22Rv1 (cell line): ENCODE results near the gene SUCO.

Experiments used
- H3K27ac ChIP-seq: fragments of 450-650 bp; 2 replicates; pipeline ENCODE4 v1.5.1; 2017
- CTCF ChIP-seq: fragments of 450-650 bp; IDR thresholded peaks from 2 replicates; pipeline ENCODE4 v1.5.1; 2017; ENCODE audit warnings: mild to moderate bottlenecking
- ZFX ChIP-seq: fragments of 450-650 bp; IDR thresholded peaks from 2 replicates; pipeline ENCODE4 v1.6.1; 2017; ENCODE audit warnings: antibody characterized with exemption, borderline replicate concordance

Gene SUCO

GRCh38 chr1:172515436-172515835 lies 17.5 kb upstream of the SUCO start:
- TF ChIP-seq ZFX (no peak), CTCF (no peak)
- no peak overlapping the region for H3K27ac ChIP-seq

GRCh38 chr1:172515927-172516326 lies 17.0 kb upstream of the SUCO start:
- no peak overlapping the region for H3K27ac ChIP-seq
- TF ChIP-seq CTCF (no peak), ZFX (no peak)

GRCh38 chr1:172517081-172517480 lies 15.9 kb upstream of the SUCO start:
- TF ChIP-seq CTCF: no peak
- no peak for TF ChIP-seq ZFX
- H3K27ac ChIP-seq: no peak overlapping the region

GRCh38 chr1:172517545-172517944 lies 15.4 kb upstream of the SUCO start:
- H3K27ac ChIP-seq: no peak overlapping the region
- TF ChIP-seq ZFX (no peak), CTCF (no peak)

GRCh38 chr1:172529304-172529703 lies 3.6 kb upstream of the SUCO start:
- no peak overlapping the region for H3K27ac ChIP-seq
- TF ChIP-seq CTCF (no peak), ZFX (no peak)

GRCh38 chr1:172530000-172530399 lies 3.0 kb upstream of the SUCO start:
- TF ChIP-seq ZFX (no peak), CTCF (no peak)
- H3K27ac ChIP-seq: no peak overlapping the region

GRCh38 chr1:172531412-172532182 lies 1.4 kb upstream of the SUCO start:
- TF ChIP-seq CTCF: no peak
- no peak for TF ChIP-seq ZFX
- H3K27ac ChIP-seq: peak overlapping the region; percentile 89
